Measurements from ENCODE around the gene TNKS2.

DNA sequence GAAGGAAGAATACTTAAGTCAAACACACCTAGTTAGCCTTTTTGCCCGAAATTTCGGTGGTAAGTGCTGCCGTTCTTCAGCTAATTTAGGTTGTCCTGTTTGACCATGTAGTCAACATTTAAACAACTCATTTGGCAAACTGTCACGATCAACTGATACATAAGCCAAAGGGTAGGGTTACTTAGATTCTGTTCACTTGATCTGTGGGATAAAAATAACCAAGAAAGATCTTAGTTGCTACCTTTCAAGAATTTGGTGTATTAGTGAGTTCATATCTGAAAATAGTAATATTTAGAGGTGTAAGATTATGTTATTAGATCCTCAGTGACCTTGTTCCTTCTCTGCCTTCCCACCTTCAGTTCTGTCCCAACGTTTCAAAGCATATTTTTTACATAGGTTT, 2.0 kb downstream of the TNKS2 start:
- TF ChIP-seq, protein P1, sequence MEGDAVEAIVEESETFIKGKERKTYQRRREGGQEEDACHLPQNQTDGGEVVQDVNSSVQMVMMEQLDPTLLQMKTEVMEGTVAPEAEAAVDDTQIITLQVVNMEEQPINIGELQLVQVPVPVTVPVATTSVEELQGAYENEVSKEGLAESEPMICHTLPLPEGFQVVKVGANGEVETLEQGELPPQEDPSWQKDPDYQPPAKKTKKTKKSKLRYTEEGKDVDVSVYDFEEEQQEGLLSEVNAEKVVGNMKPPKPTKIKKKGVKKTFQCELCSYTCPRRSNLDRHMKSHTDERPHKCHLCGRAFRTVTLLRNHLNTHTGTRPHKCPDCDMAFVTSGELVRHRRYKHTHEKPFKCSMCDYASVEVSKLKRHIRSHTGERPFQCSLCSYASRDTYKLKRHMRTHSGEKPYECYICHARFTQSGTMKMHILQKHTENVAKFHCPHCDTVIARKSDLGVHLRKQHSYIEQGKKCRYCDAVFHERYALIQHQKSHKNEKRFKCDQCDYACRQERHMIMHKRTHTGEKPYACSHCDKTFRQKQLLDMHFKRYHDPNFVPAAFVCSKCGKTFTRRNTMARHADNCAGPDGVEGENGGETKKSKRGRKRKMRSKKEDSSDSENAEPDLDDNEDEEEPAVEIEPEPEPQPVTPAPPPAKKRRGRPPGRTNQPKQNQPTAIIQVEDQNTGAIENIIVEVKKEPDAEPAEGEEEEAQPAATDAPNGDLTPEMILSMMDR (conservative IDR thresholded peaks at IDR 0.05; ENCODE audit: low read length): no peak
- TF ChIP-seq EZH2phosphoT487 (IDR thresholded peaks at IDR 0.05; ENCODE audit: borderline replicate concordance): no peak

Measured in Loucy (cell line).